ENCODE results near the gene SUPT16H. TPM values are rescaled to one million over a fixed set of nuclear protein-coding genes. Genes with fewer than 3 reads are reported as not detected.

Gene SUPT16H
- total RNA-seq, 4 donors from 2014 or later = 27.2 to 33.5 (median 30.8) TPM

- peaks cover 0 to 18% of the 10 kb centered on the region in 2 donors for H3K36me3 ChIP-seq
- H3K4me1 ChIP-seq = no peaks in the 10 kb centered on the region
- H3K4me3 ChIP-seq = no peak overlapping the region
- no peak for TF ChIP-seq CTCF (IDR thresholded peaks at IDR 0.05 in 4 of 5, conservative IDR thresholded peaks at IDR 0.05 in 1 of 5)
- no peak for TF ChIP-seq POLR2A (IDR thresholded peaks at IDR 0.05)
- intact Hi-C loops (cut with DNase I; ENCODE audit: low total_unique reads) (loop anchor here (10.0 kb wide), 1 partner anchor 1072 kb away; no protein-coding TSS in a partner anchor), in situ Hi-C loops (cut with MboI; ENCODE audit: low sequenced_read_pairs in 4 of 4) (no loop called here)
- H3K9me3 ChIP-seq = no peaks in the 10 kb centered on the region
- H3K27ac ChIP-seq = no peak overlapping the region
- no peak for DNase-seq
- no peak for ATAC-seq
- no peaks in the 10 kb centered on the region for H3K27me3 ChIP-seq
These were observed 36.6 kb downstream of the SUPT16H start for GRCh38 chr14:21347201-21347600.

GRCh38 chr14:21346532-21347135, 37.2 kb downstream of the SUPT16H start:
- in situ Hi-C loops (cut with MboI; ENCODE audit: low sequenced_read_pairs in 4 of 4) = no loop called here
- no peaks in the 10 kb centered on the region for H3K9me3 ChIP-seq
- H3K4me1 ChIP-seq = no peaks in the 10 kb centered on the region
- no peak for TF ChIP-seq CTCF (IDR thresholded peaks at IDR 0.05 in 4 of 5, conservative IDR thresholded peaks at IDR 0.05 in 1 of 5)
- no peak for TF ChIP-seq POLR2A (IDR thresholded peaks at IDR 0.05)
- ATAC-seq (no peak), DNase-seq (no peak)
- H3K27ac ChIP-seq = no peak overlapping the region
- peaks cover 0 to 13% of the 10 kb centered on the region in 2 donors for H3K36me3 ChIP-seq
- no peak overlapping the region for H3K4me3 ChIP-seq
- no peaks in the 10 kb centered on the region for H3K27me3 ChIP-seq
- intact Hi-C loops (cut with DNase I; ENCODE audit: low total_unique reads) = loop anchor here (10.0 kb wide), 1 partner anchor 1072 kb away; no protein-coding TSS in a partner anchor

GRCh38 chr14:21343035-21343794, 40.6 kb downstream of the SUPT16H start:
- TF ChIP-seq POLR2A (IDR thresholded peaks at IDR 0.05) (no peak), CTCF (IDR thresholded peaks at IDR 0.05 in 4 of 5, conservative IDR thresholded peaks at IDR 0.05 in 1 of 5) (no peak)
- H3K36me3 ChIP-seq = no peaks in the 10 kb centered on the region
- no peak overlapping the region for H3K27ac ChIP-seq
- intact Hi-C loops (cut with DNase I; ENCODE audit: low total_unique reads) = loop anchor here (10.0 kb wide), 1 partner anchor 1068 kb away; no protein-coding TSS in a partner anchor
- ATAC-seq (no peak), DNase-seq (no peak)
- H3K27me3 ChIP-seq = no peaks in the 10 kb centered on the region
- in situ Hi-C loops (cut with MboI; ENCODE audit: low sequenced_read_pairs in 4 of 4) = no loop called here
- no peaks in the 10 kb centered on the region for H3K9me3 ChIP-seq
- no peak overlapping the region for H3K4me3 ChIP-seq
- no peaks in the 10 kb centered on the region for H3K4me1 ChIP-seq

GRCh38 chr14:21334202-21334906, 49.5 kb downstream of the SUPT16H start:
- intact Hi-C loops (cut with DNase I; ENCODE audit: low total_unique reads) = no loop called here
- in situ Hi-C loops (cut with MboI; ENCODE audit: low sequenced_read_pairs in 4 of 4) = no loop called here
- H3K4me1 ChIP-seq = no peaks in the 10 kb centered on the region
- no peak overlapping the region for H3K4me3 ChIP-seq
- H3K27me3 ChIP-seq = no peaks in the 10 kb centered on the region
- H3K27ac ChIP-seq = no peak overlapping the region
- no peak for ATAC-seq
- no peak for TF ChIP-seq CTCF (IDR thresholded peaks at IDR 0.05 in 4 of 5, conservative IDR thresholded peaks at IDR 0.05 in 1 of 5)
- no peak for TF ChIP-seq POLR2A (IDR thresholded peaks at IDR 0.05)
- no peaks in the 10 kb centered on the region for H3K9me3 ChIP-seq
- no peak for DNase-seq
- no peaks in the 10 kb centered on the region for H3K36me3 ChIP-seq

Data from gastrocnemius medialis (tissue), 4 donors.